Fibroblast of lung (primary cell): Measurements from ENCODE around the gene ALOXE3. TPM values are rescaled to one million over a fixed set of nuclear protein-coding genes. Genes with fewer than 3 reads are reported as not detected.

Experiments used
- DNase-seq, 2 donors: peaks; one replicate each; pipeline versions ENCODE4 v3.0.0 to v3.0.0-alpha.2; 2010; ENCODE audit warnings: low read depth in 2 of 2
- H2AFZ ChIP-seq: 2 replicates; pipeline ENCODE4 v1.5.1; 2012; ENCODE audit warnings: low read length, control low read depth, inconsistent platforms
- H3K27ac ChIP-seq: 2 replicates; pipeline ENCODE4 v1.5.1; 2011; ENCODE audit warnings: low read length, control low read depth; ENCODE audit not compliant: insufficient read depth
- H3K27me3 ChIP-seq: 2 replicates; pipeline ENCODE4 v1.5.1; 2011; ENCODE audit warnings: mild to moderate bottlenecking, low read length; ENCODE audit not compliant: control insufficient read depth, insufficient read depth
- H3K36me3 ChIP-seq: 2 replicates; pipeline ENCODE4 v1.5.1; 2011; ENCODE audit warnings: low read length; ENCODE audit not compliant: control insufficient read depth, insufficient read depth
- H3K4me1 ChIP-seq: 2 replicates; pipeline ENCODE4 v1.5.1; 2011; ENCODE audit warnings: low read length; ENCODE audit not compliant: control insufficient read depth, insufficient read depth; ENCODE audit errors: extremely low read depth
- H3K4me2 ChIP-seq: 2 replicates; pipeline ENCODE4 v1.5.1; 2011; ENCODE audit warnings: low read length, control low read depth; ENCODE audit not compliant: insufficient read depth; ENCODE audit errors: extremely low read depth
- H3K4me3 ChIP-seq, 4 experiments: fragments of 200-600 bp in 1 of 4; sonication (generic) in 1 of 4; replicated peaks in 1 of 4; 2 replicates each; pipeline ENCODE4 v1.5.1; 2011 to 2016; ENCODE audit warnings: low read length in 4 of 4, low read depth in 3 of 4, mild to moderate bottlenecking in 3 of 4, control low read depth in 2 of 4, inconsistent platforms in 1 of 4, mixed read lengths in 1 of 4; ENCODE audit not compliant: insufficient read depth in 1 of 4; ENCODE audit errors: control extremely low read depth in 1 of 4
- H3K79me2 ChIP-seq: 2 replicates; pipeline ENCODE4 v1.5.1; 2012; ENCODE audit warnings: mild to moderate bottlenecking, low read length, inconsistent platforms; ENCODE audit not compliant: control insufficient read depth, insufficient read depth
- H3K9ac ChIP-seq: 2 replicates; pipeline ENCODE4 v1.5.1; 2011; ENCODE audit warnings: mild to moderate bottlenecking, low read length, control low read depth; ENCODE audit not compliant: insufficient read depth
- H3K9me3 ChIP-seq: 2 replicates; pipeline ENCODE4 v1.5.1; 2012; ENCODE audit warnings: low read depth, low read length; ENCODE audit not compliant: control insufficient read depth, insufficient read depth
- H4K20me1 ChIP-seq: 2 replicates; pipeline ENCODE4 v1.5.1; 2011; ENCODE audit warnings: low read length; ENCODE audit not compliant: control insufficient read depth, insufficient read depth; ENCODE audit errors: extremely low read depth
- EZH2 ChIP-seq: IDR thresholded peaks from 2 replicates; pipeline ENCODE4 v1.5.1; 2012; ENCODE audit warnings: low read length, control low read depth, mild to moderate bottlenecking; ENCODE audit errors: missing control alignments
- polyA plus RNA-seq, 2 donors: library from polyadenylated mRNA; depleted of rRNA in 1 of 2; stranded (reverse) in 1 of 2; unstranded in 1 of 2; fragments of >200 nt; gene quantifications; 2 replicates each; pipeline ENCODE4 v1.2.1, GENCODE V29; 2011 to 2012; ENCODE audit warnings: missing spikeins in 1 of 2
- total RNA-seq: library from RNA; depleted of rRNA; stranded (reverse); fragments of >200 nt; gene quantifications from 2 replicates; pipeline ENCODE4 v1.2.1, GENCODE V29; 2014
- TF ChIP-seq, protein P1 (sequence below), 2 donors: IDR thresholded peaks in 1 of 2; conservative IDR thresholded peaks in 1 of 2; 1 replicate in 1 of 2; 2 replicates in 1 of 2; pipeline ENCODE4 v1.5.1; 2011 to 2012; ENCODE audit warnings: low read length in 2 of 2, control low read depth in 1 of 2, inconsistent platforms in 1 of 2, low read depth in 1 of 2, mild to moderate bottlenecking in 1 of 2

Gene ALOXE3
- total and polyA plus RNA-seq, 2 donors (not counting 1 experiment from before 2014, with no cell fraction given), result 0.01 TPM; not detected in 1

DNA sequence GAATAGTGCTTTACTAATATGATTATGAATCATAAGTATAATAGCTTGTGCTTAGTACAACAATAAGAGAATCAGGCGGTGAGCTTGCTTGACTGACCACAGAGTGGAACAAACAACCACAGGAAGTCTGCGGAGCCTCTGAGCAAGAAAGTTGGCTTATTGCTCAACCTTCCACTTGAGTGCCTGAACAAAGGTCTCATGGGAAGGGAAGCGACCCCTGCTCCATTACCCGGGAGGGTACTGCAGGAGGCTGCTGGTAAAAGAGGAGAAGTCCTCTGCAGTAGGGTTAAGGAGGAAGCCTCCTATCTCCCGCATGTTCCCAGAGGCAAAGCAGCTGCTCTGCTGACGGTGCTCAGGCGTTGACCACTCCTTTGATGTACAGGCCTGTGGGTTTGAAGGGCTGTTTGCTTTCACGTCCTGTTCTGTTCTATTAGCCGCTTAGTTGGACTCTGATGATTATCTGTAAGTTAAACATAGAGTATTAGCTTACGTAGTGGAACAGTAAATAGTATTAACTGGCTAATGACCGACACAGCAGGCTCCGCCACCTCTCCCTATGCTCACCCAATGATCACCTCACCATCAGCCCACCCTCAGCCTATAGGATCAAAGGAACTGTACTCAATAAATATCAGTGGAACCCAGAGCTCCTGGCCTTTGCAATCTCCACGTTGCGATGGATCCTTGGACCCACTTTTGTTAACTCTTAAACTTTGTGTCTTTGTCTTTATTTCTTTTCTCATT is 61.9 kb downstream of the ALOXE3 start:
- Histone ChIP-seq H2AFZ (no peak overlapping the region), H3K4me2 (no peak overlapping the region), H3K4me1 (no peaks in the 10 kb centered on the region), H4K20me1 (no peaks in the 10 kb centered on the region), H3K9me3 (no peaks in the 10 kb centered on the region), H3K9ac (no peak overlapping the region), H3K4me3 (no peak overlapping the region), H3K36me3 (no peaks in the 10 kb centered on the region), H3K27ac (no peak overlapping the region), H3K27me3 (peaks cover 31% of the 10 kb centered on the region), H3K79me2 (no peaks in the 10 kb centered on the region)
- DNase-seq, result peak; percentile 83 to 86
- TF ChIP-seq, protein P1, sequence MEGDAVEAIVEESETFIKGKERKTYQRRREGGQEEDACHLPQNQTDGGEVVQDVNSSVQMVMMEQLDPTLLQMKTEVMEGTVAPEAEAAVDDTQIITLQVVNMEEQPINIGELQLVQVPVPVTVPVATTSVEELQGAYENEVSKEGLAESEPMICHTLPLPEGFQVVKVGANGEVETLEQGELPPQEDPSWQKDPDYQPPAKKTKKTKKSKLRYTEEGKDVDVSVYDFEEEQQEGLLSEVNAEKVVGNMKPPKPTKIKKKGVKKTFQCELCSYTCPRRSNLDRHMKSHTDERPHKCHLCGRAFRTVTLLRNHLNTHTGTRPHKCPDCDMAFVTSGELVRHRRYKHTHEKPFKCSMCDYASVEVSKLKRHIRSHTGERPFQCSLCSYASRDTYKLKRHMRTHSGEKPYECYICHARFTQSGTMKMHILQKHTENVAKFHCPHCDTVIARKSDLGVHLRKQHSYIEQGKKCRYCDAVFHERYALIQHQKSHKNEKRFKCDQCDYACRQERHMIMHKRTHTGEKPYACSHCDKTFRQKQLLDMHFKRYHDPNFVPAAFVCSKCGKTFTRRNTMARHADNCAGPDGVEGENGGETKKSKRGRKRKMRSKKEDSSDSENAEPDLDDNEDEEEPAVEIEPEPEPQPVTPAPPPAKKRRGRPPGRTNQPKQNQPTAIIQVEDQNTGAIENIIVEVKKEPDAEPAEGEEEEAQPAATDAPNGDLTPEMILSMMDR (conservative IDR thresholded peaks at IDR 0.05 in 1 of 2, IDR thresholded peaks at IDR 0.05 in 1 of 2; ENCODE audit: low read depth in 1 of 2, low read length in 2 of 2), result no peak
- TF ChIP-seq EZH2, result no peak

DNA sequence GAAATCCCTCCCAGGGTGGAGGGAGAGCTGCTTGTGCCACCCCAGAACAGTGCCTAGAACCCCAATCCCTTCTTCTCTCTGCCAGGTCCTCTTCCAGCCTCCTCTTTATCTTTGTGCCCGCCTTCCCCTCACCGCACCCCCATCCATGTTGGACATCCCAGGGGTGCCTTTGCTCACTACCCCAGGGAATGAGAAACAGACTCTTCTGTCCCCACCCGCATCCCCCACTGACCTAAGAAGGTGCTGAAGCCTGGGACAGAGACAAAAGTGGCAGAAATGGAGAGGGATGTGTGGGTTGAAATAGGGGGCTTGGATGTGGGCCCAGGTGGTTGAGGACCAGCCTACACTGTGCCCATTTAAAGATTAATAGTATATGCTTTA is 62.5 kb downstream of the ALOXE3 start:
- no peaks in the 10 kb centered on the region for H3K4me1 ChIP-seq
- no peak overlapping the region for H3K4me3 ChIP-seq
- no peak overlapping the region for H3K27ac ChIP-seq
- no peak overlapping the region for H2AFZ ChIP-seq
- no peaks in the 10 kb centered on the region for H3K36me3 ChIP-seq
- H4K20me1 ChIP-seq, result no peaks in the 10 kb centered on the region
- no peak for DNase-seq
- H3K79me2 ChIP-seq, result no peaks in the 10 kb centered on the region
- TF ChIP-seq EZH2, result no peak
- TF ChIP-seq, protein P1 (conservative IDR thresholded peaks at IDR 0.05 in 1 of 2, IDR thresholded peaks at IDR 0.05 in 1 of 2; ENCODE audit: low read depth in 1 of 2, low read length in 2 of 2), result no peak
- no peak overlapping the region for H3K9ac ChIP-seq
- no peak overlapping the region for H3K4me2 ChIP-seq
- no peaks in the 10 kb centered on the region for H3K9me3 ChIP-seq
- peaks cover 27% of the 10 kb centered on the region for H3K27me3 ChIP-seq

DNA sequence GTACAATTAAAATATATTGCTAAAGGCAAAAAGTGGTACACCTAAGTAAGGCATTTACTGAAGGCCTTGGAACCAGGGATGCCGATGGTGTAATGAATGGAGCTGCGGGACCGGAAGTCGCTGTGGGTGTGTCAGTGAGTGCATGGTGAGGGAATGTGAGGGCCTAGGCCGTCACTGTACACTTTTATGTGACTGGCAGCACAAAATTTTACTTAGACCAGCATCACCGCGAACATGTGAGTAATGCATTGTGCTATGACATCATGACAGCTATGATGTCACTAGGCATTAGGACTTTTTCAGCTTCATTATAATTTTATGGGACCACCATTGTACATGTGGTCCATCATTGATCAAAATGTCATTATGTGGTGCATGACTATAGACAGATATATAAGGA is 64.7 kb downstream of the ALOXE3 start:
- Histone ChIP-seq H3K9ac (no peak overlapping the region), H3K79me2 (no peaks in the 10 kb centered on the region), H2AFZ (no peak overlapping the region), H3K27me3 (peaks cover 14% of the 10 kb centered on the region), H3K27ac (no peak overlapping the region), H3K4me1 (no peaks in the 10 kb centered on the region), H3K4me3 (no peak overlapping the region), H3K36me3 (no peaks in the 10 kb centered on the region), H3K4me2 (no peak overlapping the region), H3K9me3 (no peaks in the 10 kb centered on the region), H4K20me1 (no peaks in the 10 kb centered on the region)
- no peak for TF ChIP-seq EZH2
- TF ChIP-seq, protein P1 (conservative IDR thresholded peaks at IDR 0.05 in 1 of 2, IDR thresholded peaks at IDR 0.05 in 1 of 2; ENCODE audit: low read depth in 1 of 2, low read length in 2 of 2), result no peak
- peak in 1 of 2 donors; percentile 5 for DNase-seq
